Measurements from ENCODE around the gene NXNL2.

DNA sequence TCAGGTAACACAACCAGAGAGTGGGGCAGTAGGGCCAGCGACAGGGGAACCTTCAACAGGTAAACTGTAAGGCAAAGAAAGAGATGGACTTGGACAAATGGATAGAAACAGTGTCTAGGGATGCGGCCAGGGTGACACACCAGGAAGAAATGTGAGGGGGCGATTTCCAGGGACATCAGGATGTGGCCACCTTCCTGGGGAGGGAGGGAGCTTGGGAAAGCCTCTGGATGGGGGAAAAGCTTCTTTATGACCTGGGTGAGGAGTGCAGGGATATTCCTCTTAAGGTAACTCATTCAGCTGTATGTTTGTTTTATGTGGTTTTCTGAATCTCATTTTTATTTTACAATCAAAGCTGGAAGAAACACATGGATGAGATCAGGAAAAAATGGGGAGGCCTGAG, 11.9 kb upstream of the NXNL2 start:
- TF ChIP-seq CTCF (IDR thresholded peaks at IDR 0.05) (no peak), SIN3A (IDR thresholded peaks at IDR 0.05; ENCODE audit: borderline replicate concordance, insufficient read depth, low read depth, low read length) (no peak), POLR2AphosphoS5 (IDR thresholded peaks at IDR 0.05; ENCODE audit: low read depth, low read length) (no peak)
